GF-D8 (cell line): ENCODE results near the gene GOLPH3L.
A peak's percentile ranks its signal among the peaks of the same experiment; 100 is the strongest.
"Not testable (repeated sequence)": the region's sequence is repeated elsewhere in the genome, so short reads cannot be mapped to it uniquely, and the experiment has no call there.

ENCODE experiments used
- DNase-seq: peaks from one replicate; lab custom pipeline; 2025; lab: John Stamatoyannopoulos, UW

Gene GOLPH3L

DNA sequence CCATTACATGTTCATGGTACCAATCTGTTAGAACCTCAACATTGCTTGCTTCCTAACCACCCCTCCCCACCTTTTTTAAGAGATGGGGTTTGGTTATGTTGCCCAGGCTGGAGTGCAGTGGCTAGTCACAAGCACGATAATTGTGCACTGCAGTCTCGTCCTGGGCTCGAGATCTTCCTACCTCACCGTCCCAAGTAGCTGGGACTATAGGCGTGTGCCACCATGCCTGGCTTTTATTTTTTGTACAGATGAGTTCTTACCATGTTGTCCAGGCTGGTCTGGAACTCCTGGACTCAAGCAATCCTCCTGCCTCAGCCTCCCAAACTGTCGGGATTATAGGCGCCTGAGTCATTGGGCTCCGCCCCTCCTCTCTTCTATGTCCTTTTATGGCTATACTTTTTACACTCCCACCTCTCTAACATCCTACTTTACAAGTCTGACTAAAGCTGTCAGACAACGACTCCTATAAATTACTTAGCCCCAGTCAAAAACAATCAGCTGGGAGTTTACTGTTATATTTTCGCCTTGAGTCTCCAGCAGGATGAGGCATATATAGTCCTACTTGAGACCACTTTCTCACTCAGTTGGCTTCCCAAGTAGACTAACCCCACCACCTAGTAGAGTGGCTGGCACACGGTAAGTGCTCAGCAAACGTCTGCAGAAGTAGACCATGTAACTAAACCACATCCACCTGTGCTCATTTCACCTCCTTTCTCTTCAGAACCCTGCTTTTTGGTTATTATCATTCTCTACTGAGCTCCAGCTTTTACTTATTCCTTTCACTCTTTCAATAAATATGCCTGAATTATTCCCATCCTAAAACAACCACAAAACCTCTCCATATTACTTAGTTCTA is 81.4 kb downstream of the GOLPH3L start:
- DNase-seq: no peak

DNA sequence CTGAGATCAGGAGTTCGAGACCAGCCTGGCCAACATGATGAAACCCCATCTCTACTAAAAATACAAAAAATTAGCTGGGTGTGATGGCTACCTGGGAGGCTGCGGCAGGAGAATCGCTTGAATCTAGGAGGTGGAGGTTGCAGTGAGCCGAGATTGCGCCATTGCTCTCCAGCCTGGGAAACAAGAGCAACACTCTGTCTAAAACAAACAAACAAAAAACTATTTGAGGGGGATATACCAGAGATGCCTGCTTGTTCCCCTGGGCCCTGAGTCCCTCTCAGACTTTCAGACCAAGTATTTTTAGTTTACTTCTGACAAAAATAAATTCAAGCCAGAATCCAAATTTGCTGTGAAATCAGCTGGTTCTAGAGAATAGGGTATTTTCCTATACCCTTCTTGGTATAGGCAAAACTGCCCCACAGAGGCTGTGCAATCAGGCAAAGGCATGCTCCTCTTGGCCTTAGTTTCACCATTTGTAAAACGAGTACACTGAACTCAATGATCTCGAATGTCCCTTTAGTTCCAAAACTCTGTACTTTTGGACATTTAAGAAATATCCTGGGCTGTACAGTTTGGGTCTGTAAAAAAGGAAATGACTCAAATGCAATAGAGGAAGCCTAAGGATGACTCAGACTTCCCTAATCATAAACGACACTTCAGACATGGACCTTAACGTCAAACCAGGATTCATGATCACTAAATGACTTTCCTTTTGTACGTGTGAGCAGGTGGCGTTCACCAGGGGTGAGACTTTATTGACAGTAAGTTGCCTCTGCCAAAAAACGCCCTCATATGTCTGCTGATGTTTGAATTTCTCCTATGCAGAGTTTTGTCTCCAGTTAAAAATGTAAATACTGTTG is 83.7 kb downstream of the GOLPH3L start:
- DNase-seq: peak; percentile 93

DNA sequence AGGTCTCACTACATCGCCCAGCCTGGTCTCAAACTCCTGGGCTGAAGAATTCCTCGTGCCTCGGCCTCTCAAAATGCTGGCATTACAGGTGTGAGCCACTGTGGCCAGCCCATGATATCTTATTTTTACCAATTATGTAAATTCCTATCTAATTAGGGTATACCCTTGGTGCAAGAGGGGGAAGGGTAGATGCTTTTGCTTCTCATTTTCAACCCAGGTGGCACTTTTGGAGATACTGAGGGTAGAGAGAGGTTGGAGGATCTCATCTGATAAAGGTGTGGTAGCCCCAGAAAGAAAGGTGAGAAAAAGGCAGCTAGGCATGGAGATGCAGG is 85.0 kb downstream of the GOLPH3L start:
- DNase-seq: no peak

DNA sequence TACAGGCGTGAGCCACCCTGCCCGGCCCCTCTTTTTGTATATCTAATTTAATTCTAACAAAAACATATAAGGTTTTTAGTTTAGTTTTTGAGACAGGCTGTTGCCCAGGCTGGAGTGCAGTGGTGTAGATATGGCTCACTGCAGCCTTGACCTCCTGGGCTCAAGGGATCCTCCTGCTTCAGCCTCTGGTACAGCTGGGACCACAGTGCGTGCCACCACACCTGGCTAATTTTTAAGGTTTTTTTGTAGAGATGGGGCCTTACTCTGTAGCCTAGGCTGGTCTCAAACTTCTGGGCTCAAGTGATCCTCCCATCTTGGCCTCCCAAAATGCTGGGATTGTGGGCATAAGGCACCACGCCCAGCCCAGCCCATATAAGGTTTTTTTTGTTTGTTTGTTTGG is 86.4 kb downstream of the GOLPH3L start:
- no peak for DNase-seq

DNA sequence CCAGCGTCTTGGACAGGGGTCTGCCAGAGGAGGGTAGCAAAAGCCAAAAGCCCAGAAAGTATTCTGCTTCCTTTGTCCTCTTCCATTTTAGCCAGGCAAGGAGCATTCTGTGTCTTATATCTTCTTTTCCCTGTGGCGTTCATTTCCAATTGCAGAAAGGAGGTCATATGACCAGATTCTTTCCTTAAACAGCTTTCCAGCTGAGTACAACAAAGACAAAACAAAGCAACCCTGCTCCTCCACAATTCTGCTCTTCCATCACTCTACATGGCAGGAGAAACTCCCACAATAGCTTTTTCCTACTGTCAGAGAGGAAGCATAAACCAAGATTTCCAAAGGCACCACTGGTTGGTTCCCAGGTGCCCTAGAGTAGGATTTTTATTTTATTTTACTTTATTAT is 87.2 kb downstream of the GOLPH3L start:
- DNase-seq: no peak

DNA sequence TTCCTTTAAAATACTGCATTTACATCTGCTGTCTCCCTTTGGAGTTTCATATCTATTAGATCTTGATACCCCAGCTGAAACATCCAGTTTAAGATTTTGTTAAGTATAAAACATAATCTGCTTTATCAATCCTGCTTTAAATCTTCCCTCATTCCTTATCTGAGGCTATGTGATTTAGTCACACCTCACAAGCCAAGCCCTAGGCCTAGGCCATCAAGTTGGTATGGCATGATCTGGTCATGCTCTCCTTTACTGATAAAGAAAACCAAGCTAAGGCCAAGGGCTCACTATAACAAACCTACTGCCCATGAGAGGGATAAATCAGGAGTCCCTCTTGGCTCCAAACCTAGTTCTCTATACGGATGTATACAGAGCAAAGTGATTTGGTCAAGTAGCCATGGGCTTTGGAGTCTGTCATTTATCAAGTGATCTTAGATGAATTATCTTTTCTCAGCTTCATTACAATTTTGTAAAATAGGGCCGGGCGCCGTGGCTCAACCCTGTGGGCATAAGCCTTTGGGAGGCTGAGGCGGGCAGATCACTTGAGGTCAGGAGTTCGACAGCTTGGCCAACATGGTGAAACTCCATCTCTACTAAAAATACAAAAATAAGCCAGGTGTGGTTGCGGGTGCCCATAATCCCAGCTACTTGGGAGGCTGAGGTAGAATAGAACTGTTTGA is 90.4 kb downstream of the GOLPH3L start:
- no peak for DNase-seq

DNA sequence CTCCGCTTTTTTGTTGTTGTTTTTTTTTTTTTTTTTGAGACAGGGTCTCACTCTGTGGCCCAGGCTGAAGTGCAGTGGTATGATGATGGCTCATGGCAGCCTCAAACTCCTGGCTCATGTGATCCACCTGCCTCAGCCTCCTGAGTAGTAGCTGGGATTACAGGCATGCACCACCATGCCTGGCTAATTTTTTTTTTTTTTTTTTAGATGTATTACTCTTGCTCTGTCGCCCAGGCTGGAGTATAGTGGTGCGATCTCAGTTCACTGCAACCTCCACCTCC is 91.6 kb downstream of the GOLPH3L start:
- not testable (repeated sequence) for DNase-seq

DNA sequence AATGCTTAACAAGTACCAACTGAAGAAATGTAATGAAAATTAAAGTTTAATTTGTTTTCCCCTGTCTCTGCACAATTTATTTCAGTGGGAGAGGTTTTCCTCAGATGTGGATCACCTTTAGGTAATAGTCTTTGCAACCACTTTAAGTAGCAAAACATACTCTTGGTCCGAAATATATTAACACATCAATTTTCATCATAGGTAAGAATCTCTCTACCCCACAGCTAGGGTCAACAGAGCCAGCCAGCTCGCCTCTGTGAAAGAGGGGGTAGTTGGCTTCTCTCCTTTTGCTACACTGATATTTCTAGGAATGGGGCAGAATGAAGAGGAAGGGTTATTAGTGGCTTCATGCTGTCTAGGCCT is 92.7 kb downstream of the GOLPH3L start:
- no peak for DNase-seq

DNA sequence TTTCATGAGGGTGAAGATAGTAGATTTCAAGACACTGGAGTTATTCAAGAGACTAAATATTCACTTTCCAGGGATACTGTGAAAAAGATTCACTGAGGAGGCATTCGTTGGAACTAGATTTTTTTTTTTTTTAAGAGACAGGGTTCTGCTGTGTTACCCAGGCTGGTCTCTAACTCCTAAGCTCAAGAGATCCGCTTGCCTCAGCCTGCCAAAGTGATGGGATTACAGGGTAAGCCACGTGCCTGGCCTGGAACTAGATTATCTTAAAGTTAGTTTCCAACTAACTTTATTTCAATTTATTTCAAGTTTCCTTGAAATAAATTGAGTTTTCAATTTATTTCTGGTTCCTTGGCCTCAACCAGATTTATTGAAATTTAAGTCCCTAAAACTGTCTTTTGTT is 93.2 kb downstream of the GOLPH3L start:
- DNase-seq: no peak

DNA sequence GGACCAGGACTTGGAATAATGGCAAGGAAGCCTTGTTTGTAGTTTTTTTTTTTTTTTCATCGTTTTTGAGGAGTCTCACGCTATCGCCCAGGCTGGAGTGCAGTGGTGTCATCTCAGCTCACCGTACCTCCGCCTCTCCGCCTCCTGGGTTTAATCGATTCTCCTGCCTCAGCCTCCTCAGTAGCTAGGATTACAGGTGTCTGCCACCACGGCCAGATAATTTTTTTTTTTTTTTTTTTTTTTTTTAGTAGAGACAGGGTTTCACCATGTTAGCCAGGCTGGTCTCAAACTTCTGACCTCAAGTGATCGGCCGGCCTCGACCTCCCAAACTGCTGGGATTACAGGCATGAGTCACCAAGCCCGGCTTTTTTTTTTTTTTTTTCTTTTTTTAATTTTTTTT is 94.6 kb downstream of the GOLPH3L start:
- DNase-seq: not testable (repeated sequence)

DNA sequence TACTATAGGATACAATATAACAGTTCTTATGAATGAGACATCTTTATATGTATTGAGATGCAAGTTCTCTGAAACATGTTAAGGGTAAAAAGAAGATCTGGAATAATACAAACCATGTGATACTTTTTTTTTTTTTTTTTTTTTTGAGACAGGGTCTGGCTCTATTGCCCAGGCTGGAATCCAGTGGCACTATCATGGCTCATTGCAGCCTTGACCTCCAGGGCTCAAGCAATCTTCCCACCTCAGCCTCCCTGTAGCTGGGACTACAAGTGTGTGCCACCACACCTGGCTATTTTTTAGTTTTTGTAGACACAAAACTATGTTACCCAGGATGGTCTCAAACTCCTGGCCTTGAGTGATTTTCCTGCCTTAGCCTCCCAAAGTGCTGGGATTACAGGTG is 95.4 kb downstream of the GOLPH3L start:
- no peak for DNase-seq

DNA sequence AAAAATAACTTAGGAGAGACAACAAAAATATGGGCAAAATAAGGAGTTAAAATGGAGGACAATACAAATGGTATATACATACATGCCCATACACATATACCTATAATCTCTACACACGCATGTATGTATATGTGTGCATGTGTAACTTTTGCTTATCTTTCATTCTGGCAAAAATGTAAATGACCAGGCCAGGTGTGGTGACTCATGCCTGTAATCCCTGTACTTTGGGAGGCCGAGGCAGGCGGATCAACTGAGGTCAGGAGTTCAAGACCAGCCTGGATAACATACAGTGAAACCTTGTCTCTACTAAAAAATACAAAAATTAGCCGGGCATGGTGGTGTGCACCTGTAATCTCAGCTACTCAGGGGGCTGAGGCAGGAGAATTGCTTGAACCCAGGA is 98.6 kb downstream of the GOLPH3L start:
- DNase-seq: not testable (repeated sequence)

DNA sequence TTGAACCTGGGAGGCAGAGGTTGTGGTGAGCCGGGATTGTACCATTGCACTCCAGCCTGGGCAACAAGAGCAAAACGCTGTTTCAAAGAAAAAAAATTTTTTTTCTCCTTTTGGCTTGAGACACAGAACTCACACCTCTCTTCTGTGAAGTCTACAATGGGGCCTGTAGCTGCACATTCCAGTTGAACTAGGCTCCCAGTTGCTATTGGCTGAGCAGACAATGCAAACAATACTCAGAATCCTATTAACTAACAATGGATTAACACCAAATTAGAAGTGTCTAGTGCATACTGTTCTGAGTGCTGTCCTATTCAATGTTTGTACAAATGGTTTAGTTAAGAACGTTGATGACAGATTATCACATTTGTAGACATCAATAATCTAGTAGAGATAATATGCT is 100.0 kb downstream of the GOLPH3L start:
- DNase-seq: no peak
